ENCODE measurements around the gene UBIAD1. TPM values are rescaled to one million over a fixed set of nuclear protein-coding genes. Genes with fewer than 3 reads are reported as not detected.

UBIAD1 gene
- total and polyA plus RNA-seq, 2 donors (not counting 3 experiments of a cell fraction or from before 2014, with no cell fraction given), result 12.7 to 17.8 TPM

DNA sequence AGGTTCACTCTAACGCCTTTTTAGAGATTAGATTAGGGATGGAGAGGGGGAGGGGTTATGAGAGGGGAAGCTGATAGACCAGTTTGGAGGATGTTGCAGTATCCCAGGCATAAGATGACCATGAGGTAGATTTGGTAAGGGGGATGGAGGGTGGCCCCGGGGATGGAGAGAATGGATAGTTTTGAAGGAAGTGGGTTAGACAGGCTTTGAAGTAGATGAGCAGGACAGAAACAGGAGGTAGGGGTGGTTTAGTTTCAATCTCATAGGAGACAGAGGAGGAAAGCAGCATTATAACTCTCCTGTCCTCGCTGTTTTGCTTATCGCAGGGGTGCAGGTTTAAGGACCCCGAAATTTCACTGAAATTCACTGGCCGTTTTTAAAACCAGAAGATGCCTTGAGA lies 11.8 kb downstream of the UBIAD1 start:
- Histone ChIP-seq H2AFZ (ENCODE audit: low read depth, low read length) (no peak overlapping the region), H3K27me3 (ENCODE audit: control insufficient read depth in 2 of 2, insufficient read depth in 2 of 2, low read length in 2 of 2) (no peaks in the 10 kb centered on the region), H3K79me2 (ENCODE audit: control insufficient read depth, insufficient read depth, low read length) (peaks cover 3% of the 10 kb centered on the region), H3K9me3 (replicated peaks; ENCODE audit: control insufficient read depth, insufficient read depth, low read length) (no peaks in the 10 kb centered on the region), H4K20me1 (replicated peaks; ENCODE audit: control insufficient read depth, extremely low read depth, insufficient read depth, low read length) (peaks cover 2% of the 10 kb centered on the region), H3K27ac (ENCODE audit: insufficient read depth, low read depth, low read length) (no peak overlapping the region), H3K9ac (replicated peaks; ENCODE audit: extremely low read depth, insufficient read depth, low read length) (no peak overlapping the region), H3K36me3 (ENCODE audit: control insufficient read depth in 2 of 2, extremely low read depth in 1 of 2, insufficient read depth in 2 of 2, low read length in 2 of 2) (peaks cover 3 to 5% of the 10 kb centered on the region in 2 experiments), H3K4me3 (replicated peaks in 1 of 3; ENCODE audit: insufficient read depth in 1 of 3, low read depth in 1 of 3, low read length in 3 of 3) (no peak overlapping the region), H3K4me2 (ENCODE audit: insufficient read depth, low read length) (no peak overlapping the region), H3K4me1 (ENCODE audit: control insufficient read depth, extremely low read depth, insufficient read depth, low read length) (peaks cover 18% of the 10 kb centered on the region), H3K9me1 (replicated peaks; ENCODE audit: control insufficient read depth, extremely low read depth, insufficient read depth, low read length) (no peaks in the 10 kb centered on the region)
- ChIA-PET CTCF (interaction anchor here (1.3 to 1.9 kb wide), 2 partner anchors 16 to 361 kb away, joined by 3 to 6 read pairs; no protein-coding TSS in a partner anchor), POLR2A (no interaction called here)
- no peak for DNase-seq (ENCODE audit: low read depth, low spot score)
- no peak for TF ChIP-seq GATA2 (IDR thresholded peaks at IDR 0.05; ENCODE audit: insufficient read depth, insufficient read length, low read depth, low read length)
- TF ChIP-seq POLR2A (IDR thresholded peaks at IDR 0.05; ENCODE audit: low read depth, low read length), result no peak
- TF ChIP-seq EZH2 (IDR thresholded peaks at IDR 0.05; ENCODE audit: borderline replicate concordance, low read depth, low read length, severe bottlenecking), result no peak
- TF ChIP-seq, protein P1, sequence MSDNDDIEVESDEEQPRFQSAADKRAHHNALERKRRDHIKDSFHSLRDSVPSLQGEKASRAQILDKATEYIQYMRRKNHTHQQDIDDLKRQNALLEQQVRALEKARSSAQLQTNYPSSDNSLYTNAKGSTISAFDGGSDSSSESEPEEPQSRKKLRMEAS (IDR thresholded peaks at IDR 0.05; ENCODE audit: insufficient read depth, insufficient read length), result no peak
- no peak for TF ChIP-seq MYC (IDR thresholded peaks at IDR 0.05; ENCODE audit: low read depth, low read length)
- TF ChIP-seq POLR2AphosphoS5 (IDR thresholded peaks at IDR 0.05; ENCODE audit: insufficient read depth, low read depth, low read length), result no peak
- TF ChIP-seq FOS (IDR thresholded peaks at IDR 0.05; ENCODE audit: borderline replicate concordance, insufficient read depth, low read length), result no peak
- TF ChIP-seq, protein P2, sequence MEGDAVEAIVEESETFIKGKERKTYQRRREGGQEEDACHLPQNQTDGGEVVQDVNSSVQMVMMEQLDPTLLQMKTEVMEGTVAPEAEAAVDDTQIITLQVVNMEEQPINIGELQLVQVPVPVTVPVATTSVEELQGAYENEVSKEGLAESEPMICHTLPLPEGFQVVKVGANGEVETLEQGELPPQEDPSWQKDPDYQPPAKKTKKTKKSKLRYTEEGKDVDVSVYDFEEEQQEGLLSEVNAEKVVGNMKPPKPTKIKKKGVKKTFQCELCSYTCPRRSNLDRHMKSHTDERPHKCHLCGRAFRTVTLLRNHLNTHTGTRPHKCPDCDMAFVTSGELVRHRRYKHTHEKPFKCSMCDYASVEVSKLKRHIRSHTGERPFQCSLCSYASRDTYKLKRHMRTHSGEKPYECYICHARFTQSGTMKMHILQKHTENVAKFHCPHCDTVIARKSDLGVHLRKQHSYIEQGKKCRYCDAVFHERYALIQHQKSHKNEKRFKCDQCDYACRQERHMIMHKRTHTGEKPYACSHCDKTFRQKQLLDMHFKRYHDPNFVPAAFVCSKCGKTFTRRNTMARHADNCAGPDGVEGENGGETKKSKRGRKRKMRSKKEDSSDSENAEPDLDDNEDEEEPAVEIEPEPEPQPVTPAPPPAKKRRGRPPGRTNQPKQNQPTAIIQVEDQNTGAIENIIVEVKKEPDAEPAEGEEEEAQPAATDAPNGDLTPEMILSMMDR (IDR thresholded peaks at IDR 0.05; ENCODE audit: extremely low read depth in 1 of 2, insufficient read depth in 1 of 2, low read depth in 1 of 2, low read length in 2 of 2), result no peak
- TF ChIP-seq JUN (IDR thresholded peaks at IDR 0.05; ENCODE audit: borderline replicate concordance, insufficient read depth, insufficient read length, low read depth), result no peak
- dilution Hi-C loops (cut with MboI; ENCODE audit: extremely low pct_ligation_motif_present, low sequenced_read_pairs), result no loop called here
- intact Hi-C loops (cut with micrococcal nuclease), result no loop called here
- BruUV-seq (replicated peaks), result no TSS peak
- no peak for FAIRE-seq
